NCI-H748 (cell line): Measurements from ENCODE around the gene ILRUN.
"Not testable (repeated sequence)": the region's sequence is repeated elsewhere in the genome, so short reads cannot be mapped to it uniquely, and the experiment has no call there.

Experiments
- DNase-seq: peaks from one replicate; lab custom pipeline; 2025; ENCODE audit not compliant: unreplicated experiment; lab: John Stamatoyannopoulos, UW

The ILRUN gene

GRCh38 chr6:34667481-34668238, 28.9 kb downstream of the ILRUN start:
- no peak for DNase-seq

- no peak for DNase-seq
Observed at GRCh38 chr6:34665019-34665418, 31.5 kb downstream of the ILRUN start.

DNA sequence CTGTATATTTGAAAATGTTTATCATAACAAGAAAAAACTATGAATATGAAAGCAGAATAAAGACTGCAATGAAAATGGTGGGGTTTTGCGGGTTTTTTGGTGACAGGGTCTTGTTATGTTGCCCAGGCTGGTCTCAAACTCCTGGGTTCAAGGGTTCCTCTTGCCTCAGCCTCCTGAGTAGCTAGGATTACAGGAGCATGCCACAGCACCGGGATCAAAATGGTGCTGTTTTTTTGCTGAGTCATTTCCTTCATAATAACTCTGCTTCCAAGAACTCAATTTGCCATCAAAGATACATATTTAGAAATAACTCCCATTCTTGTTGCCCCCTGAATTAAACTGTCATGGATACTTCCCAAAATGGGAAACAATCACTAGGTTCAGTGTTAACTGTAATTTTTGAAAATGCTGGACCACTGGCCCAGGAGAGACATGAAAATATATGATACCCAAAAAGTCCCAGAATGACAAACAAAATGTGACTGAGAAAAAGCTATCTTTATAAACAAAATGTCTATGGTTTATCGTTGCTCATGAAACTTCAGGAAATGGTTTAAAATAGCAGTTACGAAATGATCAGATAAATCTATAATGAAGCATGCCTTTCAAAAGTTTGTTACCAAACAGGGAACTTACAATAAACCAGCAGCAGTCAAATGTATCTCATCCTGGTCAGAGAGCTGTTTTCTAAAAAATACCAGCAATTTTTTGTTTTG, 32.2 kb downstream of the ILRUN start:
- DNase-seq = no peak

DNA sequence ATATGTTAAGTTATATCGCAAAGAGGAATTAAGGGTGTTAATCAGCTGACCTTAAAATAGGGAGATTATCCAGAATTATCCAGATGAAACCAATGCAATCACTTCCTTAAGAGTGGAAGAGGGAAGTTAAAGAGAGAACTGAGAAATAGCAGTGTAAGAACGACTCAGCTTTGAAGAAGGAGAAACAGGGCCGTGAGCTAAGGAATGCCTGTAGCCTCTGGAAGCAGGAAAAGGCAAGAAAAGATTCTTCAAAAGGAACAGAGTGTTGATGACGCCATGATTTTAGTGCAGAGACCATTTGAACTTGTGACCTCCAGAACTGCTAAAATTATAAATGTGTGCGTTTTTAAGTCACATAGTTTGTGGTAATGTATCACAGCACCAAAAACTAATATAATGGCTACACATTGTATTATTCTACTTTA, 32.7 kb downstream of the ILRUN start:
- DNase-seq = no peak

- no peak for DNase-seq
Observed at GRCh38 chr6:34663371-34663770, 33.2 kb downstream of the ILRUN start.

DNA sequence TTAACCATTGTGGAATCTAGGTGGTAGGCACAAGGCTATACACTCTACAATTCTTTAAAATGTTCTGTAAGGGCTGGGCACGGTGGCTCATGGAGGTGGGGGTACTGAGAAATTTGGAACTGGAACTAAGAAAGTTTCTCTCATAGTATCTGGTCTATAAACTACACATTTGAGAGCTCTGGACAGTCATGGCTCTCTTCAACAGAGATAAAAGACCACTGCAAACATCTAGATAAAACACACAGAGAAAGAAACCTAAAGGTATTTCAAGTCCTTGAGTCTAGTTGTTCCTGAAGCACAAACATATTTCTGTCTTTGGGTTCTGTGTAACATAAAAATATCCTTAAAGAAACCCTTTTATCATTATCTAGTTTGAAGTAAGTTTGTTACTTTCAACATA, 35.2 kb downstream of the ILRUN start:
- DNase-seq = no peak

DNA sequence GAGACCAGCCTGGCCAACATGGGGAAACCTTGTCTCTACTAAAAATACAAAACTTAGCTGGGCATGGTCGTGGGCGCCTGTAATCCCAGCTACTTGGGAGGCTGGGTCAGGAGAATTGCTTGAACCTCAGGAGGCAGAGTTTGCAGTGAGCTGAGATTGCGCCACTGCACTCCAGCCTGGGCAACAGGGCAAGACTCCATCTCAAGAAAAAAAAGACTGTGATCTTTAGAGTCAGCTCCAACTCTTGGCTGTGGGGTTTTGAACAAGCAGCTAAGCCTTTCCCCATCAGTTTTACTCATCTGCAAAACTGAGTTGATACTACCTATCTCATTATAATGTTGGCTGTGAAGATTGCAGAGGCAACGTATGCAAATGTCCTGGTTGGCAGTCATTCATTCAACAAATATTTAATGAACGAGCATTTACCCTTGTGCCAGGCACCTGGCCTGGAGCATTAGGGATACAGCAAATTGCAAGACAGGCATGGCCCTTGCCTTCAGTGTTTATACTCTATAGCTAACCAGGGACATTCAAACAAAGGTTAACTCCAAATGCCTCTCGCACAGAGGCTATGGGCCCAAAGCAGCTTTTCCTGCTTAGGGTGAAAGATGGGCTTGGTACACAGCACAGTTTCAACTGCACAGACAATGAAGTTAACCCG, 37.8 kb downstream of the ILRUN start:
- DNase-seq = peak; percentile 17

DNA sequence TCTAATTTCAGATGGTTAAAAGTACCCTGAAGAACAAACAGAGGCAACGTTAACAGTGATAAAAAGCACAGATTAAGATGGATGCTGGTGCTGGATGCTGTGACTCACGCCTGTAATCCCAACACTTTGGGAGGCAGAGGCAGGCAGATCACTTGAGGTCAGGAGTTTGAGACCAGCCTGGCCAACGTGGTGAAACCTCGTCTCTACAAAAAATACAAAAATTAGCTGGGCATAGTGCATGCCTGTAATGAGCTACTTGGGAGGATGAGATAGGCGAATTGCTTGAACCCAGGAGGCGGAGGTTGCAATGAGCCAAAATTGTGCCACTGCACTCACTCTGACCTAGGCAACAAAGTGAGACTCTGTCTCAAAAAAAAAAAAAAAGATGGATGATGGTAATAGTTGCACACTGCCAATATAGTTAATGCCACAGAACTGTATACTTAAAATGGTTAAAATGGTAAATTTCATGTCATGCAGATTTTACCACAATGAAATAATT, 38.5 kb downstream of the ILRUN start:
- not testable (repeated sequence) for DNase-seq

DNA sequence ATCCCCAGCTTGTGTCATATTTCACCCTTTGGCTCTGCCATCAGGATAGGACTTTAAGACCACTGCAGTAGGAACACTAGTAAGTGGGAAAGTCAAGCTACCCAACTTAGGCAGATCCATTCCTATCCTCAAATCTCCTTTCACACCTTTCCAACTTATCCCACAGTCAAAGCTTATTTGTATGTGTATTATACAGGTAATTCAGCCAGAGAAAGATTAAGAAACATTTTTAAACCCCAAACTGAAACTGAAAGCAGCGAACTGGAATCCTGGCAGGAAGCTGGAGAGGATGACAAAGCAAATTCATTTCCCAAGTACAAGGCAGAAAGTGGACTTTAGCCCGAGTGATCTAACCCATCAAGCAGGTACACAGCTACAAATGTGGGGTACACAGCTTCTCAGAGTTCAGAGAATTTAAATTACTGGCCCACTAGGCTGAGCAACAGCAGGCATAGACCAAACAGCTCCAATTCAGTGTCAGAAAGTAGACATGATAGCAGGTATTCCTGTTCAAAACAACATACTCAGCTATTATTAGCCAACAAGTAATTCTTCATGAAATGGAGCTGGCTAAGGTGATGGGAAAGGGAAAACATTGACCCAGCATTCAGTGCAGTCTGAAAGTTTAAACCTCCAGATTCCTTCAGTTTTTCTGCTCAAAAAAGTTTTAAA, 39.1 kb downstream of the ILRUN start:
- DNase-seq = peak; percentile 65

DNA sequence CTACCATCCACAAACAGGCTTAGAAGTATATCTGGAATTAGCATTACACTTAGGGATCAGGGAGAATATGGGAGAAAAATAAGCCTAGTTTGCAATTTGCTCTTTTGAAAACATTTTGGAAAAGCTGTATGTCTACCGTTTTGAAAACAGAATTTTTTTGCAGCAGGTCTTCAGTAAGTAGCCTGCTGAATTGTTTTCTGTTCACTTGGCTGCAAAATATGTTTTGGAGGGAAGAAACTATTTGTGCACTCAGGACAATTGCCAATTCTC, 39.6 kb downstream of the ILRUN start:
- peak; percentile 72 for DNase-seq

DNA sequence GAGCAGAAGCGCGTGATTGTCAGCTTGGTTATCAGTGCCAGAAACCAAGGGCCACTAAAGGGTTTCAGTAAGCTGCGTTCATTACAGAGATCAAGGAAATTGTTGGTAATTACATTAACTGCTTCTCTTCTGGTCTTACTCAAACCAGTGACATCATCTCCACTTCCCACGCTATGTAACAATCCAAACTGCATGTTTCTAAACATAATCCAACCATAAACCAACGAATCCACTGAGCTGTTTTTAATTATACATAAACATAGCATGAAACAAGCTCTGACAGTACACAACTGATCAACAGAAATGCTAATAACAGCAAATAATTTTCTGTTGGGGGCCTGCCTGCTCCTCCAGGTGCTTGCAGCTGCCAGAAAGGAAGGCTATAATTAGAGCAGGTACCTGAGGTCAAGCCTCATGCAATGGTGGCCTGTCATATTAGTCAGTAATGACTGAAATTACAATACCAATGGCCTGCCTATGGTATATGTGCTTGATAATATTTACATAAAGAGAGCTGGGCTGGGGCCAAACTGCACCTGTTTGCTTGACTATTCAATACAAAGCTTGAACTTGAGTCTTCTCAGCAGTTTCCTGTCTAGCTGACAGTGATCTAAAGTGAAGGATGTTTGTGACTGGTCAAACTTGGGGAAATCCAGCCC, 40.1 kb downstream of the ILRUN start:
- DNase-seq = peak; percentile 100

- DNase-seq = not testable (repeated sequence)
Observed at GRCh38 chr6:34655876-34656377, 40.6 kb downstream of the ILRUN start.

DNA sequence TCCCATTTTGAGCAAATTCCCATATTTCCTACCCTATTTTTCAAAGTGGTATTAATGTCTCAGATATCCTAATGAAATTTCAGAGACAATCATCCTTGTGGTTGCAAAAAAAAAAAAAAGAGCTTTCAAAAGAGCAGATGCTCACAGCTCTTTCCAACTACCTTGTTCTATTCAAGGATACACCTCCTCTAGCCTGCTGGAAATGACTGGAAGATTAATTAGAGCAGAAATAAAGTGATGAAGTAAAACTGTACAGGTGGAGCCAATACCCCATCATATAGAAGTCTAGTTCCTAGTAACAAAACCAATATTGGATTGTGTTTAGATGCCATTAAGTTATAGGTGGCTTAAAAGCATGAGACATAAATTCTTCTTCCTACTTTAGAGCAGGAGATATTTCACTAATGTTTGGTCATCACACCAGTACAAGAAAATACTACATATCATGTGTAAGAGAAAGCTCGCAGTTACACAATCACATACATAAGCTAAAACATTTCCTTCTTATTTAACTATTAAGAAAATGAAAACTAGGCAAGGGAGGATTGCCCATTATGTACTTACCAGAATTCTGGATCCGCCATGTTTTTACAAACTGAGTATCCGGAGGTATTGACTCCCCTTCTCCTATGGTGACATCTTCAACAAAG, 42.4 kb downstream of the ILRUN start:
- no peak for DNase-seq

- DNase-seq = no peak
Observed at GRCh38 chr6:34652263-34652662, 44.3 kb downstream of the ILRUN start.

GRCh38 chr6:34650823-34651222, 45.7 kb downstream of the ILRUN start:
- no peak for DNase-seq

DNA sequence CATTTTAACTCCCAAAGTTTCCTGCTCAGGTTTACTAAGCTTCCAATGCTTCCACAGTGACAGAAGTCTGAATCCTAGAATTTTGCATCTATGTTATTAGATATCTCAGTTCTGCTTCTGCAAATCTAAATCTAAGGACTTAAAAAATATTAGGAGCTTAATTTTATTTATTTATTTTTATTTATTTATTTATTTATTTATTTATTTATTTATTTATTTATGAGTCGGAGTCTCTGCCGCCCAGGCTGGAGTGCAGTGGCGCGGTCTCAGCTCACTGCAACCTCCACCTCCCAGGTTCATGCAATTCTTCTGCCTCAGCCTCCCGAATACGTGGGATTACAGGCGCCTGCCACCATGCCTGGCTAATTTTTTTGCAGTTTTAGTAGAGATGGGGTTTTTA, 46.3 kb downstream of the ILRUN start:
- not testable (repeated sequence) for DNase-seq

GRCh38 chr6:34648806-34649205, 47.8 kb downstream of the ILRUN start:
- no peak for DNase-seq
